Measurements from ENCODE around the gene S100A7A. TPM values are rescaled to one million over a fixed set of nuclear protein-coding genes. Genes with fewer than 3 reads are reported as not detected.

S100A7A gene
- total and polyA plus RNA-seq, 2 donors from 2014 or later = not detected

DNA sequence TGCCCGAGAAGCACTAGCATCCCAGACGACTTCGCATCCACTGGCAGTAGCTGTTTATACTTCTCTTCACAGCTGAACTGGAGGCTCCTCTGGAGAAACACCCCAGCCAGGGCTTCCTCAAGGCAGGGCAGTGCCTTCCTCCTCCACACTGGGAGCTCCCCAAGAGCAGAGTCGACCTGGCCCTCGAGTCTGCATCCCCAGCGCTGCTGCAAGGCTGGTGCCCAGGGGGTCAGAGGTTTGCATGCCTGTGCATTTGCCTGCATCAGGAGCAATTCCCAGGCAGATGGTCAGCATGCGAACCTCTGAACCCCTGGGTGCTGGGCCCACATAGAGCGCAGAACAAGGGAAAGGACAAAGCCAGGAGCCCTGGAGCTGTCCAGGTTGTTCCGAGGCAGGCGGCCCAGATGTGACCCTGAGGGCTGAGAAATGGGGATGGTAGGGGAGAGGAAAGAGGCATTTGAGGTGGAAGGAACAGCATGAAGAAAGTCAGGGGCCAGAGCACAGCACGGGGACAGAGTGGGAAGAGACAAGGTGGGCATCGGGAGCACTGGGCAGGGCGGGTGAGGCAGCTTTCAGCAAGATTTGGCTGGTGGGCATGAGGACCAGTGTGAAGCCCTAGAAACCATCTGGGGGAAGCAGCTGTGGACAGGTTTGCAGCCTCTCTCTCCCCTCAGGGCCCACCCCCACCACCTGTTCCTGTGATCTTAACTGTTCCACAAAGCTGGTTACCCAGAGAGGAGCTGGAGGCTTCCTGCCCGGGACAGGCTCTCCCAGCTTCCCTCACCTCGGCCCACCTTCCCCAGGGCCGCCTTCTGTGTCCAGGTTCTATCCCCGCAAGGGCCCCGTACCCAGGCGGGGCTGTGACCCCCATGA lies 19.0 kb upstream of the S100A7A start:
- Histone ChIP-seq H3K27me3 (ENCODE audit: control insufficient read depth, insufficient read depth, low read length) (no peaks in the 10 kb centered on the region), H3K27ac (ENCODE audit: low read depth in 2 of 2, low read length in 2 of 2) (no peak overlapping the region), H3K4me3 (ENCODE audit: low read length in 3 of 3) (no peak overlapping the region), H3K4me1 (ENCODE audit: control insufficient read depth in 2 of 3, insufficient read depth in 2 of 3, low read depth in 1 of 3, low read length in 3 of 3) (no peaks in the 10 kb centered on the region), H3K9me3 (ENCODE audit: control insufficient read depth in 2 of 3, insufficient read depth in 1 of 3, low read length in 3 of 3) (no peaks in the 10 kb centered on the region), H3K9ac (ENCODE audit: low read length in 3 of 3) (no peak overlapping the region), H3K36me3 (ENCODE audit: control insufficient read depth in 2 of 3, insufficient read depth in 3 of 3, low read length in 3 of 3) (no peaks in the 10 kb centered on the region)
- intact Hi-C loops (cut with DNase I) = no loop called here
- TF ChIP-seq, protein P1, sequence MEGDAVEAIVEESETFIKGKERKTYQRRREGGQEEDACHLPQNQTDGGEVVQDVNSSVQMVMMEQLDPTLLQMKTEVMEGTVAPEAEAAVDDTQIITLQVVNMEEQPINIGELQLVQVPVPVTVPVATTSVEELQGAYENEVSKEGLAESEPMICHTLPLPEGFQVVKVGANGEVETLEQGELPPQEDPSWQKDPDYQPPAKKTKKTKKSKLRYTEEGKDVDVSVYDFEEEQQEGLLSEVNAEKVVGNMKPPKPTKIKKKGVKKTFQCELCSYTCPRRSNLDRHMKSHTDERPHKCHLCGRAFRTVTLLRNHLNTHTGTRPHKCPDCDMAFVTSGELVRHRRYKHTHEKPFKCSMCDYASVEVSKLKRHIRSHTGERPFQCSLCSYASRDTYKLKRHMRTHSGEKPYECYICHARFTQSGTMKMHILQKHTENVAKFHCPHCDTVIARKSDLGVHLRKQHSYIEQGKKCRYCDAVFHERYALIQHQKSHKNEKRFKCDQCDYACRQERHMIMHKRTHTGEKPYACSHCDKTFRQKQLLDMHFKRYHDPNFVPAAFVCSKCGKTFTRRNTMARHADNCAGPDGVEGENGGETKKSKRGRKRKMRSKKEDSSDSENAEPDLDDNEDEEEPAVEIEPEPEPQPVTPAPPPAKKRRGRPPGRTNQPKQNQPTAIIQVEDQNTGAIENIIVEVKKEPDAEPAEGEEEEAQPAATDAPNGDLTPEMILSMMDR (IDR thresholded peaks at IDR 0.05; ENCODE audit: borderline replicate concordance, extremely low read depth, insufficient read depth) = no peak
- DNase-seq = no peak
- FAIRE-seq = no peak

DNA sequence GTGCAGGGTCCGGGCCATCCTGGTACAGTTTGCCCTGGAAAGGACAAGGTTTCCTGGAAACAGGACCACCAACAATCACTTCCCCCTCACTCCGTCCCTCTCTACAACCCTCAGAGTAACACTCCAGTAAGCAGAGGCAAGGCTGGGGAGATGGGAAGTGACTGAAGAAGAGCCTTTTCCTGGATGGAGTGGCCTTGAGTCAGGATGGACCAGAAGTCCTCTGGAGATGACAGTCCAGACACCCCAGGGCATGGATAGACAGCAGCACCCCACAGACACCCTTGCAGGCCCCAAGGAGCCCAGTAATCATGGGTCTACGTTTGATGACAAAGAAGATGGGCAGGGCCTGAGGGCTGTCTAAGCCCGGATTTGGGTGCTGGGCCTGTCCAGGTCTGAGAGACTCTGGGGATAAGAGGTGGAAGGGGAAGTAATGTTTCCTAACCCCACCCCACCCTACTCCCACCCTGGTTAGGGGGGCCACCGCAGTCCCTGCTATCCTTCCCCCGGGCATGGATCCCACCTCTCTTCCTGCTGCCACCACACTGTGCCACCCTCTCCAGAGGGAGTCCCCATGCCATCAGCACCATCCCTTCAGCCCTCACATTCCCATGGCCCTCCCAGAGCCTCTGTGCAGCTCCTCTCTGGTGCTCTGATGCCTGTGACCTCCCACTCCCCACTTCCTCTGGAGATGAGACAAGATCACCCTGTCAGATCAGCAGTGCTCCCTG lies 18.2 kb upstream of the S100A7A start:
- FAIRE-seq (no peak), DNase-seq (no peak)
- H3K9ac ChIP-seq (ENCODE audit: low read length in 3 of 3) = no peak overlapping the region
- no peaks in the 10 kb centered on the region for H3K9me3 ChIP-seq (ENCODE audit: control insufficient read depth in 2 of 3, insufficient read depth in 1 of 3, low read length in 3 of 3)
- H3K36me3 ChIP-seq (ENCODE audit: control insufficient read depth in 2 of 3, insufficient read depth in 3 of 3, low read length in 3 of 3) = no peaks in the 10 kb centered on the region
- no peak overlapping the region for H3K27ac ChIP-seq (ENCODE audit: low read depth in 2 of 2, low read length in 2 of 2)
- H3K4me1 ChIP-seq (ENCODE audit: control insufficient read depth in 2 of 3, insufficient read depth in 2 of 3, low read depth in 1 of 3, low read length in 3 of 3) = no peaks in the 10 kb centered on the region
- intact Hi-C loops (cut with DNase I) = no loop called here
- TF ChIP-seq, protein P1 (IDR thresholded peaks at IDR 0.05; ENCODE audit: borderline replicate concordance, extremely low read depth, insufficient read depth) = no peak
- H3K27me3 ChIP-seq (ENCODE audit: control insufficient read depth, insufficient read depth, low read length) = no peaks in the 10 kb centered on the region
- no peak overlapping the region for H3K4me3 ChIP-seq (ENCODE audit: low read length in 3 of 3)

DNA sequence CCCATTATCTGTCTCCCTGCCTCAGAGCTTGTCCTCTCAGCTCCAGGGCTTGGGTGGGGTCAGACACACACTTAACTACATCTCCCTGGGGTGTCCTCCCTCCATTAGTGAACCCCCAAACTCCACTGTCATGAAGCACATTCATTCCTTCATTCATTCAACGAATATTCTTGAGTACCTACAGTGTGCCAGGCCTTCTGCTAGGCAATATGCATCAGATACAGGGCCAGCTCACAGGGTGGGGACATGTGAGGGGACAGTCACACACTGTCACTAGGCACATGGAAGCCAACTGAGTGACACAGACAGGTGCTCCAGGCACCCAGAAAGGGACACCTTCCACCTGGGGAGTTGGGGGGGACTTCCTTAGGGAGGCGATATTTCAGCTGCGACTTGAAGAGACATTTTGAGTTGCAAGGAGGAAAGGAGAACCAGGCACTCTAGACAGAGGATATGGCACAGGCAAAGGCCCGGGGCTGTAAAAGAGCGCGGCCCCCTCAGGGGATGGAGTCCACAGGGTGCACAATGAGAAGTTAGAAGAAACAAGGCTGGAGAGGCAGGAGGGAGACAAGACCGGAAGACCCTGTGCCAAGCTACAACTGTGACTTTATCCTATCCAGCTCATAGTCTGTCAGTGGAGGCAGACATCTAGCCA lies 16.8 kb upstream of the S100A7A start:
- FAIRE-seq = no peak
- H3K27ac ChIP-seq (ENCODE audit: low read depth in 2 of 2, low read length in 2 of 2) = no peak overlapping the region
- intact Hi-C loops (cut with DNase I) = no loop called here

More for the DNA sequence above, 16.8 kb upstream of the S100A7A start:
- no peak for DNase-seq
- no peaks in the 10 kb centered on the region for H3K9me3 ChIP-seq (ENCODE audit: control insufficient read depth in 2 of 3, insufficient read depth in 1 of 3, low read length in 3 of 3)
- H3K4me1 ChIP-seq (ENCODE audit: control insufficient read depth in 2 of 3, insufficient read depth in 2 of 3, low read depth in 1 of 3, low read length in 3 of 3) = no peaks in the 10 kb centered on the region
- no peak overlapping the region for H3K9ac ChIP-seq (ENCODE audit: low read length in 3 of 3)
- no peaks in the 10 kb centered on the region for H3K27me3 ChIP-seq (ENCODE audit: control insufficient read depth, insufficient read depth, low read length)
- TF ChIP-seq, protein P1 (IDR thresholded peaks at IDR 0.05; ENCODE audit: borderline replicate concordance, extremely low read depth, insufficient read depth) = no peak
- no peak overlapping the region for H3K4me3 ChIP-seq (ENCODE audit: low read length in 3 of 3)
- H3K36me3 ChIP-seq (ENCODE audit: control insufficient read depth in 2 of 3, insufficient read depth in 3 of 3, low read length in 3 of 3) = no peaks in the 10 kb centered on the region
